Osteocyte (in vitro differentiated cells): Measurements from ENCODE around the gene GFM2. TPM values are rescaled to one million over a fixed set of nuclear protein-coding genes. Genes with fewer than 3 reads are reported as not detected.

Source experiments
- DNase-seq: peaks from one replicate; pipeline ENCODE4 v3.0.0; 2021; ENCODE audit warnings: mixed read lengths; ENCODE audit not compliant: unreplicated experiment; ENCODE audit errors: extremely low spot score
- H3K27ac Mint-ChIP-seq: one replicate; pipeline ENCODE4 v1.8.0; 2021; ENCODE audit warnings: mild to moderate bottlenecking, mixed read lengths; ENCODE audit not compliant: unreplicated experiment
- H3K27me3 Mint-ChIP-seq: one replicate; pipeline ENCODE4 v1.8.0; 2021; ENCODE audit warnings: mixed read lengths; ENCODE audit not compliant: unreplicated experiment
- H3K36me3 Mint-ChIP-seq: one replicate; pipeline ENCODE4 v1.8.0; 2021; ENCODE audit warnings: mixed read lengths; ENCODE audit not compliant: unreplicated experiment
- H3K4me1 Mint-ChIP-seq: one replicate; pipeline ENCODE4 v1.8.0; 2021; ENCODE audit warnings: mixed read lengths; ENCODE audit not compliant: unreplicated experiment
- H3K4me3 Mint-ChIP-seq: one replicate; pipeline ENCODE4 v1.8.0; 2021; ENCODE audit warnings: mild to moderate bottlenecking, moderate library complexity, mixed read lengths; ENCODE audit not compliant: unreplicated experiment
- H3K9me3 Mint-ChIP-seq: one replicate; pipeline ENCODE4 v1.8.0; 2021; ENCODE audit warnings: mixed read lengths; ENCODE audit not compliant: unreplicated experiment
- total RNA-seq: library from RNA; stranded (reverse); gene quantifications from 2 replicates; pipeline ENCODE4 v1.2.1, GENCODE V29; 2021
- TF ChIP-seq, protein P1 (sequence below): fragments of 200-600 bp; sonication (generic); IDR thresholded peaks from 2 replicates; pipeline ENCODE4 v1.5.0; 2021; ENCODE audit warnings: antibody characterized with exemption, mild to moderate bottlenecking, moderate library complexity

GFM2 gene
- total RNA-seq, 1 donor from 2014 or later: 21.6 TPM

DNA sequence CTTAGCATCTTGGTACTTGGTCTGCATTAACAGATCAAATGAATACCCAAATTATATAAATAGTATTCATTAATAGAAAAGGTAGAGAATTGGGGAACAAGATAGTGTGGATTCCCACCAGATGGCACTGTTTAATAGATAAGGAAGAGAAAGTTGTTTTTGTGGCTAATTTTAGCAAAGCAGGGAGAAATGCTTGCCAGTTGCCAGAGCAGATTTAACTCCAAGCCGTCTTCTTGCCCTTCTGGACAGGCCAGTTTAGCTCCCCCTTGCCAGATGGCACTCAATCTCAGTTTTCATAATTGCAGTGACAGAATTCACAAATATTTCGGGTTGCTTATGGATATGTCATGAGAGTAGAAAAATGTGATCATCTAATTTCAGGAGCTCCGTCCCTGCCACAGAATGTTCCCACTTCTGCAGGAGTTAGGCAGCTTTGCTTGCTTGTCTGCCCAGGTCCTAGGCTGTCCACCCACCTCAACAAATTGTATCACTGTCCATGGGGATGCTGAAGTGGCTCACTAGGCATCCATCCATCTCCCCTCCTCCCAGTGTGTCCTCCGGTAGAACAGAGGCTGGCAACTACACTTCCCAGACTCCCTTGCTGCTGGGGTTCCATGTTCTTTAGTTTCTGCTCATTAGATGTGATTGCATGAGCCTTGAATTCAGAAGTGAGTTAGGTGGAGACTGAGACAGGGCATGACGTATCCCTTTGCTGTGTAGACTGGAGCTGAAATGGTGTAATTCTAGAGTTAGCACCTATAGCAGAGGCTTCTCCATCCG, 93.7 kb downstream of the GFM2 start:
- TF ChIP-seq, protein P1, sequence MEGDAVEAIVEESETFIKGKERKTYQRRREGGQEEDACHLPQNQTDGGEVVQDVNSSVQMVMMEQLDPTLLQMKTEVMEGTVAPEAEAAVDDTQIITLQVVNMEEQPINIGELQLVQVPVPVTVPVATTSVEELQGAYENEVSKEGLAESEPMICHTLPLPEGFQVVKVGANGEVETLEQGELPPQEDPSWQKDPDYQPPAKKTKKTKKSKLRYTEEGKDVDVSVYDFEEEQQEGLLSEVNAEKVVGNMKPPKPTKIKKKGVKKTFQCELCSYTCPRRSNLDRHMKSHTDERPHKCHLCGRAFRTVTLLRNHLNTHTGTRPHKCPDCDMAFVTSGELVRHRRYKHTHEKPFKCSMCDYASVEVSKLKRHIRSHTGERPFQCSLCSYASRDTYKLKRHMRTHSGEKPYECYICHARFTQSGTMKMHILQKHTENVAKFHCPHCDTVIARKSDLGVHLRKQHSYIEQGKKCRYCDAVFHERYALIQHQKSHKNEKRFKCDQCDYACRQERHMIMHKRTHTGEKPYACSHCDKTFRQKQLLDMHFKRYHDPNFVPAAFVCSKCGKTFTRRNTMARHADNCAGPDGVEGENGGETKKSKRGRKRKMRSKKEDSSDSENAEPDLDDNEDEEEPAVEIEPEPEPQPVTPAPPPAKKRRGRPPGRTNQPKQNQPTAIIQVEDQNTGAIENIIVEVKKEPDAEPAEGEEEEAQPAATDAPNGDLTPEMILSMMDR: peak; percentile 64
- H3K27me3 Mint-ChIP-seq: no peaks in the 10 kb centered on the region
- DNase-seq: no peak
- H3K36me3 Mint-ChIP-seq: no peaks in the 10 kb centered on the region
- H3K4me1 Mint-ChIP-seq: peaks cover 27% of the 10 kb centered on the region
- no peak overlapping the region for H3K4me3 Mint-ChIP-seq
- H3K9me3 Mint-ChIP-seq: no peaks in the 10 kb centered on the region
- no peak overlapping the region for H3K27ac Mint-ChIP-seq

DNA sequence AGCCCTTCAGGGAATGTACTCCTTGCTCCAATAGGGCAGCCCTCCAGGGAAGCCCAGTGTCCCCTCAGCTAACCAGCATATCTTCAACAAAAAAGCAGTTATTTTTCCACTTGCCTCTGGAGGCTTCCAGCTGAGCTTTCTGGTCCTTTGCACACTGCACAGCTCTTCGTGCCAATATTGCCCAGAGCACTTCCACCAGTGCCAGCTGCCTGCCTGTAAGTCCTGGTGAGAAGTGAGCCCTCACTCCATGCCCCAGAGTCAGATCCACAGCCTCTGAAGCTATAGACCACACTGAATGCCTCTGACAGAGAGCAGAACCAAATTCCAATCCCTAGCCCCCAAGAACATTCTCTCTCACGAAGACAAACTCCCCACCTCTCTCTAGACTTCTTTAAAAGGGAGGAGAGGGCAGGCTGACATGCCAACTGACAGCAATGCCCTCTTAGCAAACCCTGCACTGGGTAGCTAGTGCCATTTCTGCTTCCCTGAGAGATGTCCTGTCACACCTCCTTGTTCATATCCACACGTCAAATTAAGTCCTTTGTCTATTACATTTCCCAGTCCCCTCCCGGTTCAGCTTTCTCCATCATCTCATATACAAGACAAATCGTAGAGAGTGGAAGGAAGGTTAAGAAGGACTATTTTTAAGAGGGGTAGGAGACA, 94.6 kb downstream of the GFM2 start:
- H3K9me3 Mint-ChIP-seq: no peaks in the 10 kb centered on the region
- DNase-seq: no peak
- no peak overlapping the region for H3K27ac Mint-ChIP-seq
- H3K4me3 Mint-ChIP-seq: no peak overlapping the region
- TF ChIP-seq, protein P1: no peak
- no peaks in the 10 kb centered on the region for H3K27me3 Mint-ChIP-seq
- peaks cover 32% of the 10 kb centered on the region for H3K4me1 Mint-ChIP-seq
- no peaks in the 10 kb centered on the region for H3K36me3 Mint-ChIP-seq

Other genes starting within 250 kb of the GFM2 start
- gene ENC1, start 126.4 kb downstream of the GFM2 start, total RNA-seq: 12.9 and 13.8 TPM in 2 replicates
- 153 and 175 TPM in 2 replicates for gene HEXB, start 81.9 kb downstream of the GFM2 start, total RNA-seq
- 62.3 and 66.4 TPM in 2 replicates for gene NSA2, start 132 bp upstream of the GFM2 start, total RNA-seq
- 2.7 and 3.6 TPM in 2 replicates for gene FAM169A, start 99.3 kb upstream of the GFM2 start, total RNA-seq